Germinal center (tissue), 1 donor: ENCODE measurements around the gene GIGYF2.

Experiments
- DNase-seq: peaks from one replicate; pipeline ENCODE4 v3.0.0; 2012; ENCODE audit warnings: mixed read lengths, low spot score

Gene GIGYF2

DNA sequence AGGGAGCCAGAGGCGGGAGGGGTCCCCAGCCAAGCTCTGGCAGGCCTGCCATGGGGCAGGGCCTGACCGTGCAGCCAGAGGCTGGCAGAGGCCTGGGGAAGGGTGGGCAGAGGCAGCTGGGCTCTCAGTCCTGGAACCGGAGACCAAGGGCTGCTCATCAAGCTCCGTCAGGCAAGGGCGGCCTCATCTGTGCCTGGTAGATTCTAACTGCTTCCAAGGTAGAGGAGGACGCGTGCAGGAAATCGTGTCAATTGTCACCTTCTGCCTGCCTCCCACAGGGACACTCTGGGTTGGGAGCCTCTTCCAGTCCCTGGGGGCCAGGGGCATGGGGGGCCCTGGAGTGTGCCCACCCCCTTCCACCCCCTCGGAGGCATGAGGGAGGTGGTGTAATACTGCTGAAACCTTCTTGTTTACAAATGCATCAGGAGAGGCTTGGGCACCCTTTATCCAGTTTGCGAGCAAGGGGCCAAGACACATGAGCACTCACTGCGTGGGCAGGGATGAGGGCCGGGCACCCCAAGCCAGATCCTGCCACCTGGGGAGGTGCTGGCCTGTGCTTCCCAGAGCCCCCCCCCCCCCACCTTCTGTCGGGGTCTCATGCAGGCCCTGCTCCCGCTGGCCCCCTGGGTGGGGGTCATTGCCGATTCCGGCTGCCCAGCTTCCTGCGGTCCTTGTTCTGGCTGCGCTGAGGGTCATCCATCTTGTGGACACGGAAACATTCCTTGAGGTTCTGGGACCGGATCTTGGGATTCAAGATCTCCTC is 181.9 kb downstream of the GIGYF2 start:
- no peak for DNase-seq

DNA sequence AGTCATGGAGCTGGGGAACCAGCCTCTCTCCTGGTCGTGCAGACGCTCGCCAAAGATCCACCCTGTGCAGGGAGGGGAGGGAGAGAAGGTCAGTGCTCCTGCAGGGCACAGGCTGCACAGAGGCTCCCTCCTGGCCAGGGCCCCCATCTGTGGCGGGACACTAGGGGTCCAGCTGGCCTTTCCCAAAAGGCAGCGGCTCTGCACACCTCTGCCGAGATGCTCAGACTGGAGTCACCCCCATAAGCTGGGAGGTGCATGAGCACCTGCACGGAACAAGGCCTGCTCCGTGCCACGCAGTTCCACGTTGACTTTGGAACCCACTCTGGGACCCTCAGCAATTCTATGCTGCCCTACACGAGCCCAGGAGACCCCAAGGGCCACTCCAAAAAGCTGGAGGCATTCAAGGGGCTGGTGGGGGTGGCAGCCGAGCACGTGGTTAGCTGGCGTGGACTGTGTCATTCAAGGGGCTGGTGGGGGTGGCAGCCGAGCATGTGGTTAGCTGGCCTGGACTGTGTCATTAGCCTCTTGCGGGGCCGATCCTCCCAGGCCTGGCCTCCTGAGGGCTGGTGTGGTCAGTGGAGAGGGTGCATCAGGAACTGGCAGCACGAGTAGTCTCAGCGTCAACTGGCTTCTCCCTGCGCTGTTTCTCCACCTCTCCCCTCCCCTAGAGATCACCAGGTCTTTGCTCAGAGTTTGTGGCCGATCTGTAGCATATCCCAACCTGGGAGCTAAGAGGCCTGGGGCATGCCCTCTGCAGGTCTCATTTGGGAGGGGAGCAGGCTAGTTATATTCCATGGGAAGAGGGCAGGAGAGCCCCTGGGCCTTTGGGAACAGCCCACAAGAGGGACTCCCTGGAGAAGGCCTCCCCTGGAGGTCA is 182.7 kb downstream of the GIGYF2 start:
- DNase-seq, result no peak

DNA sequence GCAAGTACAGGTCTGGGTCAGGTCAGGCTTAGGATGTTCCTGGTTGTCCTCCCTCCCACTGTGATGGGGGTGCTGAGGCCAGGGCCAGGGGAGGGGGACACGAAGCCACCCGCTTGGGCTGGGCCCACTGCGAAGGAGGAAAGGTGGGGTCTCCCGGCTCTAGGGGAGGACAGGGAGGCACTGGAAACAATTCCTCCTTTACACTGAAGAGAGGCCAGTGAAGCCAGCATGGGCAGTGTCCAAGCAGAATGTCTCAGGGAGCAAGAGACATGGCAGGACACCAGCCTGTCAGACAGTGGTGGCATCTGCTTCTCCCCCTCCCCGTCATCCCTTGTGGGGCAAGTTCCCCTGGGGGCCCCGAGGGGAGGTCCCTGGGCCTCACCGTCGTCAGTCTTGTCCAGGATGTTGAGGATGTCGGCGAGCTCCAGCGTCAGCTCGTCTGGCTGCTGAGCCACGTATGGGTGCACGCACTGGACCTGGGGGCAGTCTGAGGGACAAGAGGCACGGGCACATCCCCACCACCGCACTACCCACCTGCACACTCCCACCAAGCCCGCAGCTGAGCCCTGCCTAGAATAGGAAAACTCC is 183.7 kb downstream of the GIGYF2 start:
- no peak for DNase-seq

DNA sequence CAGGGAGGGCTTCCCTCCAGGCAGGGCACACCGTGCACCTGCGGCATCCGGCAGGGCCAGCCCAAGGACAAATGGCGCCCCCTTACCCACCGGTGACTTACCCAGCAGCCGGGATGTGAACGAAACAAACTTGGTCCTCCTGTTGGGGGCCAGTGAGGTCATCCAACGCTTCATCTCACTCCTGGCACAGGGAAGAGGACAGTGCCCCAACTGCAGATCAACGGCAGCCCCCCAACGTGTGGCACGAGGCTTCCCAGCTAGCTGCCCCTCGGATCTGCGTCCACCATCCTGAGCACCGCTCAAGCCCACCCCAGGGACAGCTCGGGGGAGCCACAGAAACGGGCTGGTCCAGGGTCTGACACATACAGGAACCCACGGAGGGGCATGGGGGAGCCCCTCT is 185.0 kb downstream of the GIGYF2 start:
- no peak for DNase-seq

DNA sequence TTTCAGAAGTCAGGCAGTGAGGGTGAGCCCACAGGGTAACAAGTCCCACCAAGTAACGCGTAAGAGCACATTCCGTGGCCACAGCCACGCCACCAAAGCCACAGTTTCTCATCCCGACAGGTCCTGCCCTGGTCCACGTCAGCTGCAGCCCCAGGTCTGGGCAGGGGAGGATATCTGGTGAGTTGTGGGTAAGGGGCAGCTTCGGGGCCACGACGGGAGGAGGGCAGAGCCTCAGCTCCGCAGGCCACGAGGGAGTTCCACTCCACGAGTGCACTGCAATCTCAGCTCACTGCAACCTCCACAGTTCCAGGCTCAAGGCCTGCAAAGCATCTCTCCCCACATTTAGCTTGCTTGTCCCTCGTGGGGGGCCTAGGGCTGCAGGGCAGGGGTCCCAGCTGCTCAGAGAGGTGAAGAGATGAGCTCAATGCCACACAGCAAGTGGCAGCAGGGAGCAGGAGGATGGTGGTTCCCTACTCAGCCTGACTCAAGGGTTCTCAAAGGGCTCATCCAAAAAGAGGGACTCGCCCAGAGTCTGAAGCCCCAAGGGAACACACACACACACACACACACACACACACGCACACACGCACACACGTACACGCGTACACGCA is 185.5 kb downstream of the GIGYF2 start:
- DNase-seq, result no peak

DNA sequence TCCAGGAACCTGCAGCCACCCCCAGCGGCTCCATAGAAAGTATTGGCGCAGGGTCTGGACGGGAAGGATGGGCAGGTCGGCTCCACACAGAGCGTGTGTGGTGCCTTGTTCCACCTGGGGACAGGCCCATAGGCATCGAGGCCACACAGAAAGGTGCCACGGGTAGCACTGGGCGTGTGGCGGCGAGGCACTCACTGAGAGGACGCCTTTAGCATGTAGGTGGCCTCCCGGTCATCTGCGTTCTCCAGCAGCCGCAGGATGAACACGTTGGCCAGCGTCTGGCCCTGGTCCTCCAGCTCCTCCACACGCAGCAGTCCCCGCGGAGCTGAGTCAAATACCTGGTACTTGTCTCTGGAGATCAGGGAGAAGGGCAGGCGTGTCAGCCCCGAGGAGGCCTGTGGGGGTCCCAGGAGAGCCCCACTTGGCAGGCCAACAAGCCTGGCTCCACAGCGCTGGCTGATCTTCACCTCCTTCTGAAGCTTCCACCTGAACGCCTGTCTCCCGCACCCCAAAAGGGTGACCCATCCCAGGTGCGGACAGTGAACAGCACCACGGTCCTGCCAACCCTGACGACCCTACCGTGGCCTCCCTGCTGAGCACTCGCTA is 186.1 kb downstream of the GIGYF2 start:
- no peak for DNase-seq

DNA sequence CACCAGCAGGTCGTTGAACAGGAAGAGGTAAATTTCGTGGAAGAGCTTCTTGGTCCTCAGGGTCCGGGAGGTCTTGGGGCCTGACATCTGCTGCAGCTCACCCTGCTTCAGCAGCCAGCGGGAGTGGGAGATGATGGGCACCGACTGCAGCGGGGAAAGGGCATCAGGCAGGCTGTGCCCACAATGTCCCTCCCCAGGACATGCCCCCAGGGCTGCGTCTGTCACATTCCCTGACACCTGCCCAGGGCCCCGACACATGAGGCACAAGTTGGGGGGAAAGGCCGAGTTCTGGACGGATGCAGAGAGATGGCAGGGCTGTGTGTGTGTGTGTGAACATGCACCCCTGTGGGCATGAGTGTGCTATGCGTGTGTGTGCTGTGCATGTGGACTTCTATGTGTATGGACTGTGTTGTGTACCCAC is 186.9 kb downstream of the GIGYF2 start:
- DNase-seq, result no peak

DNA sequence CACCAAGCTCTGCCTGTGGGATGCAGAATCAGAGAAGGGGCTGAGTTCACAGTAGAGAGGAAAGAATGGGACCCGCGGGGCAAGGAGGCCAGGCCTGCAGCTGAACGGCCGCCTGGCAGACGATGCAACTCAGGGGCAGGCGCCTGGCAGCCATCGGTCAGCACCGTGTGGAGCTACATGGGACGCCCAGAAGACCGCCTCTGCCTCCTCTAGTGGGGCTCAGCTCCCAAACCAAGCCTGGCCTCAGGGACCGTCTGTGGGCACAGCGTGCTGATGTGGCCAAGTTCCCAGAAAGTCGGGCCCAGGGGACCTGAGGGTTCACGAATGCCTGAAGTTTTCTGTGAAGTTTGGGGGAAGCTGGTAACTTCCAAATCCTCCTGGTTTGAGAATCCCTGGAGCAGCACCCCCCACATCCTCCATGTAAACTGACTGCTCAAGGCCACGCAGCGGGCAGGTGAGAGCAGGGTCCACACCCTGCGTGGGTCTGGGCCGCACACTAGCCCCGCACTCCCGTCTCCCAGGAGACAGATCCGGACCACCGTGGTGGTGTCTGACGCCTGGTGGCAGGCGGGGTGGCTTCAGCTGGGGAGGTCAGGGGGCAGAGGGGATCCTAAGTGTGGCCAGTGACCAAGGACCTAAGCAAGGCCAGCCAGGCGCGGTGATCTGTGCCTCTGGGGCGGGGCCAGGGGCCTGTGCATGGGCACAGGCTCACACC is 187.6 kb downstream of the GIGYF2 start:
- DNase-seq, result no peak

DNA sequence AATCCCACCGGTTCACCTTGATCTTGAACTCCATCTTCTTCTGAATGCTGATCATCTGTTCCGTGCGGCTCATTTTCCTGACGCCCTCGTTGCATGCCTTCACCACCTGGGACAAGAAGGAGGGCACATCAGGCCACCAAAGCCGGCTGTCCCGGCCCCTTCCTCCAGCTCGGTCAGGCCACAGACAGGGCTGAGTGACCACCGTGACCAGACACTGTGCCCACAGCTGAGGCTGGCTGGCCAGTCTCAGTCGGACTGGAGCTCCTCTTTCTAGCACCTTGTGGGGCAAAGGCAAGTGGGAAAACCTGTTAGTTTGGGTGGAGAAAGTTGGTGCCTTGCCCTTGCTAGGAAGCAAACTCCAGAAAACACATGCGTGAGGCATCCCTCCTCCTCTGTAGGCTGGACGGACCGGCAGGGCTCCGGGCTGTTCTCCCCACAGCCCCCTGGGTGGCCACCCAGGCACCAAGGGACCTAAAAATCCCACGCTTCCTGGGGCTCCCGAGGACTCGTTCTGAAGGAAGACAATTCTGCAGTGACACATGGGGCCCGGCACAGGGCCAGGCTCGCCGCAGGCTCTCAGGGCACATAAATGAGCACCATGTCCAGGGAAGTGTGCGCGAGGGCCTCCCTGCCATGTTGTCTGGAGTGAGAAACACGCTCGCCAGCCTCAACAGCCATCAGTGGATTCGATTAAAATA is 188.3 kb downstream of the GIGYF2 start:
- DNase-seq, result no peak

DNA sequence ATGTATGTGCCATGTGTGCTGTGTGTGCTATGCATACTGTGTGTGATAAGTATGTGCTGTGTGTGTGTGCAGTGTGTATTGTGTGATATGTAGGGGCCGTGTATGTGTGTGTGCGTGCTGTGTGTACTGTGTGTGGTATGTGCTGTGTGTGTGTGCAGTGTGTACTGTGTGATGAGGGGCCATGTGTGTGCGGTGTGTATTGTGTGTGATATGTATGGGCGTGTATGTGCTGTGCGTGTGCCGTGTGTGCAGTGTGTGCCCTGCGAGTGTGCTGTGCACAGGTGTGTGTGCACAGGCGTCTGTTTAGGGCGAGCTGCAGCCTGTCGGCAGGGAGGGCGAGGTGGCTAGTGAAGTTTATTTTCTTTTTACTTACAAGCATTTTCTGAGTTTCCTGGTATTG is 189.0 kb downstream of the GIGYF2 start:
- DNase-seq, result no peak

DNA sequence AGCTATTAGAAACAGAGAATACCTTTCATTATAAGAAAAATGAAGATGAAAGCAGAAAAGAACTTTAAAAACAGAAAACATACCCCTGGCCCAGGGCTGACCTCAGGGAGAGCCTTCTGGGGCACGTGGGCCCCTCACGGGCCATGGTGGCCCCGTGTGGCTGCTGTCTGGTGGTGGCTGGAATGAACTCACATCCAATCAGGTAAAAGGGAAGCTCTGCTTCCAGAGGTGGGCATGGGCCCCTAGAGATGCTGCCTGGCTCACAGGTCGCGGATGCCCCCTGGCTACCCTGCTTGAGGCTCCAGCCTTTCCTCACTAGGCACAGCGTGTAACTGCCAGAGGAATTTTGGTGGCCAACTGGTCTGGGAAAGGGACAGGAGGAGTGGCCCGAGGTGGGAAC is 189.5 kb downstream of the GIGYF2 start:
- DNase-seq, result no peak

DNA sequence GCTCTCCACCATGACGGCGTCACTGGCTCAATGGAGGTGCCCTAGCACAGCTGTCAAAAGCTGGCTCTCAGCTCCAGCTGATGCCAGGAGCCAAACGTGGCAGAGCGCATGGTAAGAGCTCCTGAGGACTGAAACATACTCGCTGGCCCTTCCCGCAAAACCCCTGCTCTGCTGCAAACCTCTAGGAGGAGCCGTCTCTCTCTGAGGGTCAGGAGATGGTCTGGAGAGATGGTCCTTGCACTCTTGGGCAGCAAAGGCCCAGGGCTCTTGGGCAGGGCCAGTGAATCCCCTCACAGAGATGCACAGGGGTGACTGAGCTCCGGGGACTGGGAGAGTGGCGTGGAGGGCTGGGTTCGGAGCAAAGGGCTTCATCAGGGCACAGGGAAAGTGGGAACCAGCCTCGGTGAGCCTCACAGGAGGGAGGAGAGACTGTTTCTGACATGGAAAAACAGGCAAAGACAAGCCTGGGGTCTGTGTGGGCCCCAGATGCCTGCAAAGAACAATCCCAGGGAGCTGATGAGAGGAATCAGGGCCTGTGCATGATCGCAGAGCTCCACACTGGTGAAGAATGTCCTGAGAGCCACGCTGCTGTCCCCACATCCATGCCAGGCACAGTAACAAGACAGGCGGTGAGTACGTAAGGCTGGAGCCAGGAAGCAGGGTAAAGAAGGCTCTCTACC is 190.2 kb downstream of the GIGYF2 start:
- no peak for DNase-seq

DNA sequence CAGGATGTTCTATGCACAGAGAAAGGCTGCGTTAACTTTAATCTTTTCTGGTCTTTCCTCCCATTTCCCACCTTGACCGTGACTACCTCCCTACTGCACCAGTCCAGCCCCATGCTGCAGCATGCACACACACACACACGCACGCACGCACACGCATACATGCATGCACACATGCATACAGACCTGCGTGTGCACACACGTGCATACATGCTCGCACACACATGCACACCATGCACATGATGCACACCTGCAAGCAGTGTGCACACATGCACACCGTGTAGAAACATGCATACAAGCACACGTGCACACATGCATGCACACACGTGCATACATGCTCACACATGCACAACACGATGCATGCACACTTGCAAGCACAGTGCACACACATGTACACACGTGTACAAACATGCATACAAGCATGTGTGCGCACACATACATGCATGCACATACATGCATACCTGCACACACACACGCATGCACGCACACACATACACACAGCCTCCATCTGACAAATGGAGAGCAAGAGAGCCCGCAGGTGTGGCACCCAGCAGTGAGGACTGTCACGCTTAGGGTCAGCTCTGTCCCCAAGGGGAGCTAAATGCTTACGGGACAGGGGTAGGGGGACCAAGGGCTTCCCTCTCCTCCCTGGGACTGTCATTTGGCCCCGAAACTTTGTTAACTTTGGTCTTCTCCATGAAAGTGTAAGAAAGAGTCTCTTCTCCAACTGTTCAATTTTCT is 191.1 kb downstream of the GIGYF2 start:
- DNase-seq, result no peak

DNA sequence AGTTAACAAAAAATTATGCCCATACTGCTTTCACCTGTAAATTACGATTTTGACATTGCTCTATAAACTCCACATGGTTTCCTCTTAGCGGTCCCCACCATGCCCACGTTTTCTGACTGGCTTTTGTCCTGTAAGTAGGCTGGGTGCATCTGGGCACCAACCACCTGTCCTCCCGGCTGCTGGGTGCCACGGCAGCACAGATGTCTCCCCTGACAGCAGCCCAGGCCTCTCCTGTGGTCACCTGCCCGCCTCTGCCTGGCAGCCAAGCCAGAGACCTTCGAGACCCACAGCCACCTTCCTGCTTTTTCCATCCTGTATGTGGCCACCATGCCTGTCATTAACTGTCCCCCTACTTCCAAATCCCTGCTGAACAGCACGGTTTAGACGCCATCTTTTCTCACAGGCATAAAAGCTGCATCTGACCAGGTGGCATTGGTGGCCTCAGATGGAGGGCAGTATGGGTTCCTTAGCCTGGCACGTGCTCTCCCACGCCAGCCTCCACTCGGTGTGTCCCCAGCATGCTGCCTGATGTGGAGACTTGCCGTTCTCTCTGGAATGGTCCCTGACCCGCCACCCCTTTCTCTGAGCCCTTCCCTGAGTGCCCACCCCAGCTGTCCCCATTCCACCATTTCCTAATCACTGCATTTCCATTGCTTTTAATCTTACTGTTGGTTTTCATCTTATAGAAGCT is 191.9 kb downstream of the GIGYF2 start:
- DNase-seq, result no peak

DNA sequence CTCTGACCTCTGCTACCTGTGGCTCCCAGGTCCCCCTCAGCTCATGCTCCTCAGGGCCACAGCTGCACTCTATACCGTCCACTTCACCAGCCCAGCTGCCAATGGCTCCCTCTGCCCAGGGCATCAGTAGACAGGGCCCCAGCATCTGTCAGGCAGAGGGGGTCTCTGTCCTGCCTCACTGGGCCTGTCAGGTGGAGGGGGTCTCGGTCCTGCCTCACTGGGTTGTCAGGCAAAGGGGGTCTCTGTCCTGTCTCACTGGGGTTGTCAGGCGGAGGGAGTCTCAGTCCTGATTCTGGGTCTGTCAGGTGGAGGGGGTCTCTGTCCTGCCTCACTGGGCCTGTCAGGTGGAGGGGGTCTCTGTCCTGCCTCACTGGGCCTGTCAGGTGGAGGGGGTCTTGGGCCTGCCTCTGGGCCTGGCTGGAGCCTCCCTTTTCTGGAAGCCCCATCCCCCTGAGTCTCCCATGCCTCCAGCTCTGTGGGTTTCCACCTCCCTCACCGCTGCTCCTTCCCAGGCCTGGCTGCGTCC is 192.8 kb downstream of the GIGYF2 start:
- no peak for DNase-seq

DNA sequence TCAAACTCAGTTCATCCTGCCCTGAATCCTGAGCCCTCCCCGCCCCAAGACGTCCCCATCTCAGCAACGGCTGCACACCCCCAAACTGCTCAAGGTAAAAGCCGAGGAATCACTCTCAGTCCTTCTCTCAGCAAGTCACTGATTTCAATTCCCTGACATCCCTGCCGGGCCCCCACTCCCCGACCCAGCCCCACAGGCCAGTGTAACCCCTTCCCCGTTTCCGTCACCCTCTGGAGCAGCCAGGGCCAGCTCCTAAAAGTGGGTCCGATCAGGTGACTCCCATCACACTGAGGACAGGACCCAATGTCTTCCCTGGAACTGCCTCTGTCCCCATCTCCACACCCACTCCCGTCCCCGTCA is 193.4 kb downstream of the GIGYF2 start:
- DNase-seq, result no peak

DNA sequence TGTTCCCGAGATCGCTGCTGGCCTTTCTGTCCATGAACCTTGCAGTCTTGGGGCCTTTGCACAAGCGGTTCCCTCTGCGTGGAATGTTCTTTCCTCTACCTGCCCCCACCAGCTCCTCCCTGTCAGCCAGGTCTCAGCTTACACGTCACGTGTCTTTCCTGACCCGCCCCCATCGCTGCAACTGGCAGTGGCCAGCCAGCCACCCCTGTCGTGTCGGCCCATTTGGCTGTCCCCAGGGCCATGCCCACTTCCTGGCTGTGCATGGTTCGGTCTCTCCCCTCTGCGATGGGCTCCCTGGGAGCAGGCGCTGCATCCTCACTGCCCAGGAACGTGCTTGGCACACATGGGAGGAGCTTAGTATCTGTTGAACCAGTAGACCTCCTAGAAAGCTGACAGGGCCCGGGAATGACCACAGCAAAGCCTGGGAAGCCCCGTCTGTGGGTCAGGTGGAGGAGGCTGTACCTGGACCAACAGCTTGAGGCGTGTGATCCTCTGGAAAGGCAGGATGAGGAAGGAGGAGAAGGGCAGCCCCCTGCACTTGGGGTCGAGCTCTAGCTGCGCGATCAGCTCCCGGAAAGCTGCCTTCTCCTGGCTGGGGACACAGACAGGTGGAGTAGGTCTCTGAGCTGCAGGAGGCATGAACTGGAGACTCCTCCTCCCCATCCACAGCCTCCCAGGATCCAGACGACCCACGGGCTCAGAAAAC is 193.9 kb downstream of the GIGYF2 start:
- DNase-seq, result no peak

DNA sequence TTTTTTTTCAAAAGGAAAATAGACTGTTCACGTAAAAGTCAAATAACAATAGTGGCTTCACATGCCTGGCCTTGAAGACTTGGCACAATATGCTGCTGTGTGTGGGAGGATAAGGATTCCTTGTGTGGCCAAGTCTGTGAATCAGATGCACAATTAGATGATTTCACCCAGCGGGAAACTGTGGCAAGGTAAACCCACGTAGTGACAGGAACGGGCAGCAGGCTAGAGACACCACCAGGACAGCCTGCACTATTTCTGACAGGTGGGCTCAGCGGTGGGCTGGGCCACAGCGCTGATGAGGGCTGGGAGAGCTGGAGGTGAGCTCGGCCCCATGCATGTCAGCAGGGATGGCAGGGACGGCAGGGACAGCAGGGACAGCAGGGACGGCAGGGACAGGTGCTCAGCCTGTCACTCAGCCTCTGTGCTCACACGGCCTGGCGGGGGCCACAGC is 194.5 kb downstream of the GIGYF2 start:
- DNase-seq, result no peak
